GM12801 (cell line): ENCODE results near the gene SND1.

Experiments used
- CTCF ChIP-seq: IDR thresholded peaks from one replicate; pipeline ENCODE4 v1.5.1; 2011; ENCODE audit warnings: control low read depth; ENCODE audit not compliant: insufficient read length; ENCODE audit errors: extremely low read depth

Gene SND1

DNA sequence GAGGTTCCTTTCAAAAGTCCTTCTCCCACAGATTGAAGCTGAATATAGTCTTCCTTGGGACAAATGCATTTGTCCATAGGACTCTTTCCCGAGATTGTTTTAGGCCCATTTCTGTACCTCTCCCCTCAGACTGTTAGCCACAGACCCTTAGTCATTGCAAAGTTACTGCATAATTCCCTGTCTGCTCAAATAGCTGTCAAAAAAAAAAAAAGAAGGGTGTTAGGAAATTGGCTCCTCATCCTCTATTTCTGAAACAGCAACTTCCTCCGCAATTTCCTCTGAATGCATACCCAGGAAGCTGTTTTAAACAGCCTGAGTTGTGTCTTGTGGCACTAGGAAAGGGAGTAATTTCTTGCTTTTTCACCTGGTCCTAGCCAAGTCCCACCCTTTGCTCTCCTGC, 373.8 kb downstream of the SND1 start:
- no peak for TF ChIP-seq CTCF

DNA sequence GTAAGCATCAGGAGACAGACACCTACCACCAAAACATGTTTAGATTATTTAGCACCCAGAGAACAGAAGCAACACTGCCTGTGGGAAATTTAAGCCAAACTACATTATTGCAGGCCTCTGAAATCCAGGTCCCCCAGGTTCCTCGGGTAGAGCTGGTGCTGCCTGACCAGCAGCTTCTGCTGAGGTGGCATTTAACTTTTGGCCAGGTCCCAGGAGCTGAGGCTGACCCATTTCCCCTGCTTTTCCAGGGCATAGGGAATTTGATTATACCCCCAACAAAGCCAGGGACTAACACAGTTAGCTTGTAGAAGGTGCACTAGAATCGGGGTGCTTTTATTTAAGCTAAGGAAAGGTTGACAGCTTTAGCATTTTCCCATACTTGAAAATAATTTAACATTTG, 374.6 kb downstream of the SND1 start:
- no peak for TF ChIP-seq CTCF

GRCh38 chr7:128027485-128027980, 375.5 kb downstream of the SND1 start:
- TF ChIP-seq CTCF, result no peak

DNA sequence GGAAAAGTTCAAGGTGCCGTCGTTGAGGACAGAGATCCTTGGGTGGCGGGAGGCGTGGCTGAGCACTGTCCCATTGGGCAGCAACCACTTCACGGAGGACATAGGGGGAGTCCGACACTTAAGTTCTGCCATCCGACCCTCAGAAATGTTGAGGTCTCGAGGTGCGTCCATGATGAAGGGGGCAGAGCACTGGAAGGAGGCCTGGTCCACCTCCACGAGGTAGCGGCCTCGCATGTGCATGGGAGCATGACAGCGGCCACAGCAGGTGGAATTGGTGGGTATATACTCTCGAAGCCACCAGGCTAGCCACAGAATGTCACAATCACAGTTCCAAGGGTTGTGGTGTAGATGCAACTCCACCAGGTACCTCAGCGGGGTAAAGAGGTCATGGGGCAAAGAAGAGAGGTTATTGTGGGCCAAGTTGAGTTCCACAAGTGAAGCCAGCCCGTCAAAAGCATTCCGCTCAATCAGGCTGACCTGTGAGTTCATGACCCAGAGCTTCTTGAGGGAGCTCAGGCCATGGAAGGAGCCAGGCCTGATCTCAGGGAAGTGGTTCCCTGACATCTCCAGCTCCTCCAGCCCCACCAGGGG, 377.5 kb downstream of the SND1 start:
- TF ChIP-seq CTCF, result no peak

GRCh38 chr7:128030263-128030653, 378.3 kb downstream of the SND1 start:
- TF ChIP-seq CTCF, result no peak

DNA sequence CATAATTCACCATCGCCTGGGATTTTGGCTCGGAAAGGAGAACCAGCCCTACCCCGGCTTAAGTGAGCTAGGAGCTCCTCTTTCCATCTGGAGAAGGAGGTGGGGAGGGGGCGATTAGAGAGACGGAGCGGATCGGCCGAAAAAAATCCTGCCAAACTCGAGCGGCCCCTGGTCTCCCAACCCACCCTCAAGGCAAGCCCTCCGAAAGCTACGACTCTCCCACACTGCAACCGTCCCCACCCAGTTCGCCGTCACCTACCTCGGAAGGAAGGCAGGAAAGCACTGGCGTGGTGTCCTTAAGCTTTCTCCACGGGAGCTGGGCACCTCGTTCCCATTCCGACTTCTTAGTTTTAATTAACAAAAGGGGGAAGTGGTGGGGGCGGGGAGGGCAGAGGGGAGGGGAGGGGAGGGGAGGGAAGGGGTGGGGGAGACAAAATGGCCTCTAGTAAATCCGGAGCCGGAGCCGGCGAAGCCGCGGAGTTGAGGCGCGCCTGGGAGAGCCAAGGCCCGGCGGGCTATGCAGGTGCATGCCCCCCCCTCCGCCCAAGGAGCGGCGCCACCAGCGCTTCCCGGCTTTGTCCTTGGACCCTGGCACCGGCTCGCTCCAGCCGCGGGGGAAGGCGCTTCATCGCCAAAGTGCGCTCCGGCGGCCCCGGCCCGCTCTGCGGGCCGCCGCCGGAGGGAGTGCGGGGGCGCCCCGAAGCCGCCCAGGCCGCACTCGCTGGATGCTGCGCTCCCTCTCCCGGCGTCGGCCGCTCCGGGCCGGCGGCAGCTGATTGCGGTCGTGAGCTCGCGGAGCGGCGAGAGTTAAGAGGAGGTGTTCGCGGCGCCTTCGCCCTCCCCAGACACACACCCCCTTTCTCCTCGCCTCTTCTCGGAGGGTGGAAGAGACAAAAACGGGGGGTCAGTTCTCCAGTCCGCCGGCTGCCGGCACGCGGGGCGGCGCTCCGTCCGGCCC, 378.9 kb downstream of the SND1 start, which contains the start of gene LRRC4:
TSS of gene LRRC4 (minus strand) at position 784 of the 958 bp plus-strand sequence. CDS start 797 bp downstream, outside the sequence.
- no peak for TF ChIP-seq CTCF

GRCh38 chr7:128031901-128032604, 380.1 kb downstream of the SND1 start:
- TF ChIP-seq CTCF, result no peak
